SK-N-SH treated with all-trans-retinoic acid at 6 μM for 48 hours (cell line): ENCODE results near the gene TFF3.

Experiments
- ATAC-seq: fragments of 200-7000 bp; cut with Tn5 transposase; 3 replicates; pipeline ENCODE4 v1.9.1; 2020; ENCODE audit warnings: mild to moderate bottlenecking, moderate library complexity
- ARNTL ChIP-seq: fragments of 450-650 bp; formaldehyde crosslinking; IDR thresholded peaks from 2 replicates; pipeline ENCODE4 v1.5.0; 2020; ENCODE audit warnings: low read depth, mild to moderate bottlenecking, moderate library complexity, borderline replicate concordance
- BACH2 ChIP-seq: fragments of 250-450 bp; sonication (Bioruptor Pico); IDR thresholded peaks from 2 replicates; pipeline ENCODE4 v1.9.0; 2021; ENCODE audit warnings: mild to moderate bottlenecking, borderline replicate concordance
- CREB5 ChIP-seq: fragments of 250-450 bp; sonication (Bioruptor Pico); IDR thresholded peaks from 2 replicates; pipeline ENCODE4 v1.5.1; 2020; ENCODE audit warnings: low read depth, mild to moderate bottlenecking, moderate library complexity
- CSDC2 ChIP-seq: fragments of 250-450 bp; sonication (Bioruptor Pico); IDR thresholded peaks from 2 replicates; pipeline ENCODE4 v1.5.0; 2020; ENCODE audit warnings: mild to moderate bottlenecking, moderate library complexity
- CSRNP3 ChIP-seq: fragments of 250-450 bp; sonication (Bioruptor Pico); IDR thresholded peaks from 2 replicates; pipeline ENCODE4 v1.5.1; 2021; ENCODE audit warnings: mild to moderate bottlenecking, moderate library complexity
- ESRRG ChIP-seq: fragments of 250-450 bp; sonication (Bioruptor Pico); IDR thresholded peaks from 2 replicates; pipeline ENCODE4 v1.6.1; 2021; ENCODE audit warnings: mild to moderate bottlenecking
- GLIS3 ChIP-seq: fragments of 250-450 bp; sonication (Bioruptor Pico); IDR thresholded peaks from 2 replicates; pipeline ENCODE4 v1.5.0; 2020; ENCODE audit warnings: mild to moderate bottlenecking, moderate library complexity
- ISL1 ChIP-seq: fragments of 250-450 bp; sonication (Bioruptor Pico); IDR thresholded peaks from 2 replicates; pipeline ENCODE4 v2.1.2; 2022; ENCODE audit warnings: mild to moderate bottlenecking, moderate library complexity
- OSR1 ChIP-seq: fragments of 250-450 bp; sonication (Bioruptor Pico); IDR thresholded peaks from 2 replicates; pipeline ENCODE4 v1.8.0; 2022; ENCODE audit warnings: moderate library complexity, mild to moderate bottlenecking, inconsistent platforms
- PATZ1 ChIP-seq: fragments of 250-450 bp; sonication (Bioruptor Pico); IDR thresholded peaks from 2 replicates; pipeline ENCODE4 v1.8.0; 2020; ENCODE audit warnings: mild to moderate bottlenecking, moderate library complexity, borderline replicate concordance
- POU6F1 ChIP-seq: fragments of 250-450 bp; sonication (Bioruptor Pico); IDR thresholded peaks from 2 replicates; pipeline ENCODE4 v1.8.0; 2021; ENCODE audit warnings: low read depth, mild to moderate bottlenecking, moderate library complexity, borderline replicate concordance
- PPARA ChIP-seq: fragments of 250-450 bp; sonication (Bioruptor Pico); IDR thresholded peaks from 2 replicates; pipeline ENCODE4 v1.5.0; 2020; ENCODE audit warnings: mild to moderate bottlenecking, borderline replicate concordance
- RARB ChIP-seq: fragments of 250-450 bp; sonication (Bioruptor Pico); IDR thresholded peaks from 2 replicates; pipeline ENCODE4 v1.8.0; 2021; ENCODE audit warnings: mild to moderate bottlenecking, moderate library complexity
- SNAI2 ChIP-seq: fragments of 250-450 bp; sonication (Bioruptor Pico); IDR thresholded peaks from 2 replicates; pipeline ENCODE4 v1.5.0; 2020; ENCODE audit warnings: mild to moderate bottlenecking, moderate library complexity
- TCF4 ChIP-seq: fragments of 250-450 bp; sonication (Bioruptor Pico); IDR thresholded peaks from 2 replicates; pipeline ENCODE4 v1.8.0; 2021; ENCODE audit warnings: mild to moderate bottlenecking, moderate library complexity, borderline replicate concordance
- TOX ChIP-seq: fragments of 250-450 bp; sonication (Bioruptor Pico); IDR thresholded peaks from 2 replicates; pipeline ENCODE4 v1.8.0; 2021; ENCODE audit warnings: mild to moderate bottlenecking, moderate library complexity, borderline replicate concordance
- ZC3H10 ChIP-seq: fragments of 250-450 bp; sonication (Bioruptor Pico); IDR thresholded peaks from 2 replicates; pipeline ENCODE4 v1.5.1; 2021; ENCODE audit warnings: mild to moderate bottlenecking, moderate library complexity
- ZFP3 ChIP-seq: fragments of 250-450 bp; sonication (Bioruptor Pico); IDR thresholded peaks from 2 replicates; pipeline ENCODE4 v1.5.0; 2020; ENCODE audit warnings: mild to moderate bottlenecking, moderate library complexity
- ZFP30 ChIP-seq: fragments of 450-650 bp; formaldehyde crosslinking; IDR thresholded peaks from 2 replicates; pipeline ENCODE4 v1.5.0; 2022; ENCODE audit warnings: mild to moderate bottlenecking, moderate library complexity
- ZNF565 ChIP-seq: fragments of 450-650 bp; formaldehyde crosslinking; conservative IDR thresholded peaks from 2 replicates; pipeline ENCODE4 v1.5.0; 2020; ENCODE audit warnings: low read depth, mild to moderate bottlenecking, moderate library complexity
- ZNF70 ChIP-seq: fragments of 450-650 bp; formaldehyde crosslinking; IDR thresholded peaks from 2 replicates; pipeline ENCODE4 v1.5.0; 2020; ENCODE audit warnings: mild to moderate bottlenecking, moderate library complexity
- ZNF8 ChIP-seq: fragments of 450-650 bp; formaldehyde crosslinking; IDR thresholded peaks from 2 replicates; pipeline ENCODE4 v1.5.0; 2020; ENCODE audit warnings: mild to moderate bottlenecking, moderate library complexity

TFF3 gene

GRCh38 chr21:42343101-42343500, 27.9 kb upstream of the TFF3 start:
- ATAC-seq = no peak
- no peak for TF ChIP-seq CSRNP3
- TF ChIP-seq ZC3H10 = no peak
- no peak for TF ChIP-seq CREB5 (CRISPR knock-in tag)
- no peak for TF ChIP-seq GLIS3 (CRISPR knock-in tag)
- TF ChIP-seq CSDC2 (CRISPR knock-in tag) = no peak

- no peak for TF ChIP-seq ESRRG
- no peak for TF ChIP-seq ZC3H10
- TF ChIP-seq ISL1 = no peak
- no peak for TF ChIP-seq ZFP30
- no peak for TF ChIP-seq TOX (CRISPR knock-in tag)
- no peak for TF ChIP-seq ZNF70 (CRISPR knock-in tag)
- no peak for TF ChIP-seq TCF4 (CRISPR knock-in tag)
- TF ChIP-seq CSRNP3 = no peak
- no peak for TF ChIP-seq ZNF565 (CRISPR knock-in tag)
- no peak for ATAC-seq
Observed at GRCh38 chr21:42341776-42342542, 26.8 kb upstream of the TFF3 start.

- ATAC-seq = no peak
- TF ChIP-seq ISL1 (no peak), BACH2 (CRISPR knock-in tag) (no peak), ZFP30 (no peak), POU6F1 (CRISPR knock-in tag) (no peak), ESRRG (no peak), ZC3H10 (no peak), PPARA (CRISPR knock-in tag) (no peak), SNAI2 (no peak), RARB (CRISPR knock-in tag) (no peak), PATZ1 (CRISPR knock-in tag) (no peak), ZNF8 (CRISPR knock-in tag) (no peak), ZNF565 (CRISPR knock-in tag) (no peak), CREB5 (CRISPR knock-in tag) (no peak), ZFP3 (CRISPR knock-in tag) (no peak), OSR1 (CRISPR knock-in tag) (no peak), CSDC2 (CRISPR knock-in tag) (no peak), ARNTL (CRISPR knock-in tag) (no peak), ZNF70 (CRISPR knock-in tag) (no peak)
Observed at GRCh38 chr21:42340187-42341050, 25.2 kb upstream of the TFF3 start.
